GM12865 (cell line): ENCODE measurements around the gene CISD2.

Experiments
- DNase-seq: peaks from one replicate; pipeline ENCODE4 v3.0.0; 2010; ENCODE audit warnings: low read depth
- H3K4me3 ChIP-seq: 2 replicates; pipeline ENCODE4 v1.5.1; 2011; ENCODE audit warnings: mild to moderate bottlenecking, low read depth, low read length, control low read depth
- CTCF ChIP-seq: IDR thresholded peaks from 2 replicates; pipeline ENCODE4 v1.5.1; 2011; ENCODE audit warnings: low read length, control low read depth, low read depth, inconsistent platforms; ENCODE audit not compliant: insufficient read depth; ENCODE audit errors: missing control alignments

The CISD2 gene

DNA sequence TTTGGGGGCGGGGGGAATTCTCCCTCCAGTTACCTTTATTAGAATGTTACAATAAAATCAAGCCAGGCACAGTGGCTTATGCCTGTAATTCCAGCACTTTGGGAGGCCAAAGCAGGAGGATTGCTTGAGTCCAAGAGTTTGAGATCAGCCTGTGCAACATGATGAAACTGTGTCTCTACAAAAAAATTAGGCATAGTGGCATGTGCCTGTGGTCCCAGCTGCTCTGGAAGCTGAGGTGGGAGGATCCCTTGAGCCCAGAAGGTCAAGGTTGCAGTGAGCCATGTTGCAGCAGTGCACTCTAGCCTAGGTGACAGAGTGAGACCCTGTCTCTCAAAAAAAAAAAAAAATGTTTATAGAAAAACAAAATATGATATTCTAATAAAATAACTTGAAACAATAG is 36.1 kb upstream of the CISD2 start:
- DNase-seq = no peak
- H3K4me3 ChIP-seq = no peak overlapping the region
- TF ChIP-seq CTCF = no peak

- H3K4me3 ChIP-seq = no peak overlapping the region
- TF ChIP-seq CTCF = no peak
- no peak for DNase-seq
Observed at GRCh38 chr4:102836596-102836995, 32.2 kb upstream of the CISD2 start.

DNA sequence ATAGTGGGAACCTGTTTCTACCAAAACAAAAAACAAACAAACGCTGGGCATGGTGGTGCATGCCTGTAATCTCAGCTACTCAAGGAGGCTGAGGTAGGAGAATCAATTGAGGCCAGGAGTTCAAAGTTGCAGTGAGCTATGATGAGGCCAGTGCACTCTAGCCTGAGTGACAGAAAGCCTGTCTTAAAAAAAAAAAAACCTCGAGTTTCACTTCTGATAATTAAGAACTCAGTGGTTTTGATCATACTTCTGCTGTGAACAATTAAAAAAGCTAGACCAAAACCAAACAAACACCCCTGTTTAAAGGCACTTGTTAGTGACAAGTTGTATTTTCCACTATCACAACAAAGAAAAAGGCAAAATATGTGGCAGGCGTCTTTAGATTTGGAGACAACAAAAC is 26.4 kb upstream of the CISD2 start:
- TF ChIP-seq CTCF = no peak
- H3K4me3 ChIP-seq = no peak overlapping the region
- no peak for DNase-seq

DNA sequence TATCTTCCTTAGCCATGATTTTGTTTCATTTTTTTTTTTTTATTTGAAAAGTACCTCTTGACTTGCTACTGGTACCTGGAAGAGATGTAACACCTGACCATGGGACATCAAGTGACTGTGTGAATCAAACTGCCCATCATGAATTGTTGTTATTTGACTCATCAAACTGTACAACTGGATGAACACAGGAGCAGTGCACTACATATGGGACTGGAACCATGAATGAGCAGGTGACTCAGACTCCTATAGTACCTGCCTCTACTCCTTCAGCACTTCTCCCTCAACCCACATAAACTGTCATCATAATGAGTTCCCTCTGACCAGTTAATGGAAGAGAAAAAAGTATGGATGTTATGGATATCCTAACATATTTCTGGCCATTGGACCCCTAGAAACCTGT is 25.5 kb upstream of the CISD2 start:
- TF ChIP-seq CTCF = no peak
- H3K4me3 ChIP-seq = no peak overlapping the region
- DNase-seq = no peak

DNA sequence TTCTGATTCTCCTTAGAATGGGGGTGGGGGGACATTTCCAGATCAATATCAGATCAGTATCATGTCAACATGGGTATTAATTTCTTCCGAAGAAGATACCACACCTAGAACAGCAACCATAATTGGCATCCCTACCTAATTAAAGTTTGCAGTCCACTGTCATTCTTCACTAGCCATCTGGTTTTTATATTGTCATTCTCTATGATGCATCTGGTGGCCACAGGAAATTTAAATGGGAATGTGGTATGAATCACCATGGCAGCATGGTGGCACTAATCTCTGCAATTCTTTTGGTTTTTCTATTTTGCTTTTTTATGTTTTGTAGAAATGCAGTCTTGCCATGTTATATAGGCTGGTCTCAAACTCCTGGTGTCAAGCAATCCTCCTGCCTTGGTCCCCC is 24.9 kb upstream of the CISD2 start:
- H3K4me3 ChIP-seq = no peak overlapping the region
- TF ChIP-seq CTCF = no peak
- no peak for DNase-seq

GRCh38 chr4:102847687-102848086 is 21.1 kb upstream of the CISD2 start:
- H3K4me3 ChIP-seq = no peak overlapping the region
- DNase-seq = no peak
- no peak for TF ChIP-seq CTCF

GRCh38 chr4:102849579-102850104 is 19.1 kb upstream of the CISD2 start:
- TF ChIP-seq CTCF = no peak
- DNase-seq = no peak
- no peak overlapping the region for H3K4me3 ChIP-seq
